Esophagus mucosa (tissue), 1 donor: ENCODE measurements around the gene SNN. TPM values are rescaled to one million over a fixed set of nuclear protein-coding genes. Genes with fewer than 3 reads are reported as not detected.
A peak's percentile ranks its signal among the peaks of the same experiment; 100 is the strongest.

Experiments used
- ATAC-seq: fragments of 200-7000 bp; cut with Tn5 transposase; one replicate; pipeline ENCODE4 v1.9.1; 2020
- total RNA-seq: library from RNA; stranded (reverse); gene quantifications from one replicate; pipeline ENCODE4 v1.2.4, GENCODE V29; 2023
- donor health status: DM: yes; HTN: yes; CAD: no.

The SNN gene
- total RNA-seq, 1 donor from 2014 or later, result 19.1 TPM

DNA sequence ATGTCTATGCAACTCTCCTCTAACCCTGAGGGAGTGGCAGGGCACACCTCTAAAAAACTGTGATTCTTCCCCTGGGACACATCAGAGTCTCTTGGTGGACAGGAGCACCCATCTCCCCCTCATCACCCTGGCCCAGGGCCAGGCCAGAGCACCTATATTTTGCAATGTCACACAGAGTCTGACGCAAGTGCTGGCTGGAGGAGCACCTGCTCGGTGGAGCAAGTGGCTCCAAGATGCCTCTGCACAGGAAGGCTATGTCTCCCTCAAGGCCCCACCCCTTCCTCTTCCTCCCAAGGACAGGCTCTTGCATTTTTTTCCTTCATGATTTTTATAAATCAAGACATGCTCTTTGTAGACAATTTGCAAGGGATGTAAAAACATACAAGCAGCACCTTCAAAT, 13.3 kb downstream of the SNN start:
- no peak for ATAC-seq

DNA sequence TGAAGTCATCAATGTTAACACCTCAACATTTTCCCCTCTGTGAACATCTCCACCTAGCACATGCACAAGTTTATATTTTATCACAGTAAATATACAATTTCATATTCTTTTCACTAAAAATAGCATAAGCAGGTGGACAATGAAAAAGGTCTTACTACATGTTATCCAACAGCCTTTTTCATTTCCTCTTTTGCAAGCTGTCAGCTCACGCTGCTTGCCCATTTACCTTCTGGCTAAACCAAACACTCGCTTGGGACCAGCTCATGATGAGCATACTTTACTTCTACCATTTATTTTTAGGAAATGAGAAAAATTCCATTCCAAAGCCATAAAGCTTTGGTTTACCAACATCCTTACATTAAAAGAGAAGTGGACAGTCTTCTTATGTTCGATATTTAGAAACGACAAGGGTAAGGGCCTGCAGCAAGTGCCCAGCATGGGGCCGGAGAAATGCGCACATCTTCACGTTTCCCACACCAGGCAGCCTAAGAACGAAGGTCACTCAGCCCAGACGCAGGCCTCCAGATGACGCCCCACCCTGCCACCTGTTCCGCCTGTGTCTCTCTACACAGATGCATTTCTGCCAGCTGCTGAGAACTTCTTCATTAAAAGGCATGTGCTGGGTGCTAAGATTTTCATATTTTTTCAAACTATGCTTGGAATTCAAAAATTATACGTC, 13.9 kb downstream of the SNN start:
- ATAC-seq, result peak; percentile 9

DNA sequence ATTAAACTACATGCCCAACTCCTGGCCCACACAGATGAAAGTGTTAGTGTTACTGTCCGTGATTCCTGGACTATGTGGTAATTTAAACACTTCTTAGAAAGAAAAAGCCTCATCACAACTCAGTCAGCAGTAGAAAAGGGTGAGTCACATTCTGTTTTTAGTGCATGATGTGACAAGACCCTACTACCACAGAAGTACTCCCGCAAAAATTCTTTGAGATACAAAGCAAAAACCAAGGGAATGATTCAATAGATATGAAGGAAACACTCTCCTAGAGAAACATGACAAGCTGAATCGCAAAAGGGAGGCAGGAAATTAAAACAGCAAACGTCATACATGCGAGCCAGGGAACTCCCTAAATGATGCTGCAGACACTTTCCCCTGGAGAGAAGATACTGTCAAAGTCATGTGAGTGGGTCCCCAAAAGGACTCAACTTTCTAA, 14.4 kb downstream of the SNN start:
- ATAC-seq, result no peak

DNA sequence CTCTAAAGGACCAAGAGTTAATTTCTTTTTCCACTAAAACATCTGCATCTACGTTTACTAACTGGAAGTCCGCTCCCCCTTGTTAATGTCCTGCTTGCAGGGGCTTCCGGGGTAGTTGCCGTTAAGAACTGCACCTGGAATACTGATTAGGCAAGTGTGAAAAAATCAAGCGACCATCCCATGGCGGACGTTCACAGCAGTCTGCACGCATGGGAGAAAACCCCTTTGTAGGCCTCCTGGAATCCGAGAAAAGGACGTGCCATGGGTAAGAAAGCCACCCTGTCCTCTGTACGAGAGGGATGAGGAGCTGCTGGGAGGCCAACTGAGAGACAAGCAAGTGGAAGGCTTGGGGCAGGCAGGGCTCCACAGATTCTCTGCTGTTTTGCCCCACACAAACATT, 14.9 kb downstream of the SNN start:
- ATAC-seq, result no peak

DNA sequence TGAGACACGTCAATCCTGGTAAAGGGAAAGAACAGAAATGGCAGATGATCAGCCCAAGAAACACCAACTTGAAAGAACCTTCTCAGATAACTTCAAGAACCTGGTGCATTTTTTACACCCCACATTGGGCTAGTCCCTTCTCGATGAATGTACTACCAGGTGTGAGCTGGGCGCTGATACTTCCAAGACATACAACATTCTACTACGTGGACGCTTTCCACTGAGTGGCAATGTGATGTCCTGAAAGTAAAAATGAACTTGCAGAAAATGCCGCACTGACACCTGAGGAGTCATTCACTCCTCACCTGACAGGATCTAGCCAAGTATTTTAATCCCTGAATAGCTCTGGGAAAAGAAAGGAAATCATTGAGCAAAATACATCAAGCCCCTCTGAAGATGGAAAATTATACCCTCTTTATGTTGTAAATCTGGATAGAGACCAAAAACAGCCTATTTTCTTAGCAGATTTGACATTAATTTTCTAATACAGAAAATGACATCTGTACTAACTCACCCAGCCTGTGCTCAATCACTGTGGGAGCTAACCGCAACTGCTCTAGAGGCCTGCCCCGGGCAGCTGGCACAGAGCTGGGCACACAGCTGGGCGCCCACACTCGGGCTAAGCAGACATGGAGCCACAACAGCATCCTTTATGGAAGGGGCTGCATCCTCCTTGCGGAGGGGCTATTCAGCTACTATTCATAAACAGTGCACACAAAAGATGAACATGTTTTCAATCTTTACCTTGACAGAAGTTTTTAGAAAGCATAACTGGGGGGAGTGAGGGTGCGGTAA, 16.2 kb downstream of the SNN start:
- no peak for ATAC-seq

DNA sequence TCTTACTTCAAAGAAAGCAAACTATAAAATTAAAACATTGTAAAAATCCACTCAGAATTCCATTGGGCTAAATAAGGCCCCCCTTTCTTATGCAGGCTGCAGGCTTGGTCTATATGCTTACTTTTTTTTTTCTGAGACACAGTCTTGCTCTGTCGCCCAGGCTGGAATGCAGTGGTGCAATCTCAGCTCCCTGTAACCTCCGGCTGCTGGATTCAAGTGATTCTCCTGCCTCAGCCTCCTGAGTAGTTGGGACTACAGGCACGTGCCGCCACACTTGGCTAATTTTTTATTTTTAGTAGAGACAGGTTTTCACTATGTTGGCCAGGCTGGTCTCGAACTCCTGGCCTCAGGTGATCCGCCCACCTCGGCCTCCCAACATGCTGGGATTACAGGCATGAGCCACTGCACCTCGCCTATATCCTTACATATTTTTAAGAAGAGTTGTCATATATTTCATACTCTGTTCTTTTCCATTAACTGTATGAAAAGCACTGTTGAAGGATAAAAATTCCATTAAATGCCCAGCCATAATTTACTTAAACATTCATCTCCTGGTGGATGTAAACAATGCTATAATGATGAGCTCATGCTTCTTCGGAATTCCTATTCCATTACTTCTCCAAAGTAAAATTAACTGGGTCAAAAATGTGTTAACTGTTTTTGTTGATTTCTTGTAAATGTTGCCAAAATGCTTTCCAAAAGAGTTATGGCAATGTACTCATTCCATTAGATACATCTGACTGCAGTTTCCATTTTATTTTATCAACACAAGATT, 17.8 kb downstream of the SNN start:
- no peak for ATAC-seq

DNA sequence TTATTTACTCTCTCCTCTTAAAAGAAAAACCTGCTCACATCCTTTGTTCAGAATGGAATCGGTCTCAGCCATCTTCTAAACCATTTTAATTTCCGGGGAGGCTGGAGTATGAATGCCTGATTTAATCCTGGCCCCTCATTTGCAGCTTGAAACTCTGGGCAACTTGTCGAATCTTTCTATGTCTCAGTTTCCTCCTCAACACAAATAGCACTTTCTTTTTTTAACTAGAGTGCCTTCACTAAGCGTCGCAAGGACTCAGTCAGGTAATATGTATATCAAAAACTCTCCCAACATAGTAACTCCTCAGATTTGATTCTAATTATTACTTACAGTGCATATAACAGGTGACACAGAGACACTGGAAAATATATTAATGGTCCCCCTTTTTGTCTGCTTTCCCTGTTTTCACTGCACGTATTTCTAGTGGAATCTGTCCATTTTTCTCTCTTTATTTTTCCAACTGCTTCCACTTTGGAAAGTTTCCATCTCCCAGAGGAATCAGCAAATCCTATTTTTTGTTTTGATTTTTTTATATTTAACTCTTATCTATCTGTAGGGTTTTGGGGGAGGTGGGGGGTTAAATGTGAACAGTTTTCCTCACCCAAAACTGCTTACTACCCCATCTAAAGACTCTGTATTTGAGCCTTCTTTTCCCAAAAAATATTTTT, 18.6 kb downstream of the SNN start:
- no peak for ATAC-seq

DNA sequence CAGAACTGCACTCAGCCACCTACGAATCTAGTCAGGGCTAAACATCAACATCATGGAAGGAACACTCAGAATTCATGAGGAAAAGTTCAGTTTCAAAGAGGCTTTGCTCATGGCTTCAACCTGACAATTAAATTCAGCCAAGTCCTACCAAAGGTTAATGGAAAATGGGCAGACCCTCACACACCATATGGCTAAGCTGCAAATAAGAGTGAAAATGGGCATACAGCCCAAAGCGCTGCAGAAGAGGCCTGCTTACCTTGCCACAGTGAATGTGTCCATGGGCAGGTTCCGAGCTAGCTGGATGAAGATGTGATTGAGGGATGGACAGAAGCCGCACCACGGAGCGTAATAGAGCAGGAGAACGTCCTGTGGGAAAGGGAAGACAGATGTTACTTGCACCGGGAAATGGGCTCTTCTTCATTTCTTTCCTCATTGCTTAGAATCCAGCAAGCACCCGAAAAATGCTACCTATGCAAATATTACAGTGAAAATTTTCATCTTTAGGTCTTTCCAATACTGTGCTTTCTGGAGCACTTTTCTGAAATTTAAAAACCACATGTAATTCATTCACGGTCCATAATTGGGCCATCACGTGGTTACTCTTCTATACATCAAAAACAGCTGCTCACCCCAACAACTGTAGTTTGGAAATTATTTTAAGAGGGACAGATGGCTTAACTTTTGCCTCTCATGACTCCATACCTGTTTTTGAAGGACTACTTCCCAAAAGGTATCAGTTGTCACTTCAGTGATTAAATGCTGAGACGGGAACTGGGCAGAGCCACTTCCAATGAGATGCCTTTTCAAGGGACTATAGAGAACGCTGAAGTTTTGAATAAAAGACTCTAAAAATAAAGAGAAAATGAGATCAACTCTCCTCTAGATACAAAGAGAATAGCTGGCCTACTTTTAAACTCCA, 19.6 kb downstream of the SNN start:
- no peak for ATAC-seq

DNA sequence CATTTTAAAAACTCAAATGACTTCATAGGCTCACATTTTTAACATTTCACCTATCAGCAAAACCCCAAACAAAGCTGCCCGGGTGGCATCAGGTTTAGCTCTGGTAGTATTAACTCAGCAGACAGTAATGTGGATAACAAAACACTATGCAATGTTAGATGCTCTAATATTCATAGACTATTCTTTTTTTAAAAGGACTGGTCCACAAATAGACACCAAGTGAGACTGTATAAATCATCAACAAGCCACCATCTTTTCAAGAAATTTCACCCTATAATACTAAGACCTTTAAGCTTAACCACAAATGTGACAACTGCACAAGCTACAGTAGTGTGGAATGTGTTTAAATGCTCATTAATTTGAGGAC, 20.2 kb downstream of the SNN start:
- no peak for ATAC-seq

DNA sequence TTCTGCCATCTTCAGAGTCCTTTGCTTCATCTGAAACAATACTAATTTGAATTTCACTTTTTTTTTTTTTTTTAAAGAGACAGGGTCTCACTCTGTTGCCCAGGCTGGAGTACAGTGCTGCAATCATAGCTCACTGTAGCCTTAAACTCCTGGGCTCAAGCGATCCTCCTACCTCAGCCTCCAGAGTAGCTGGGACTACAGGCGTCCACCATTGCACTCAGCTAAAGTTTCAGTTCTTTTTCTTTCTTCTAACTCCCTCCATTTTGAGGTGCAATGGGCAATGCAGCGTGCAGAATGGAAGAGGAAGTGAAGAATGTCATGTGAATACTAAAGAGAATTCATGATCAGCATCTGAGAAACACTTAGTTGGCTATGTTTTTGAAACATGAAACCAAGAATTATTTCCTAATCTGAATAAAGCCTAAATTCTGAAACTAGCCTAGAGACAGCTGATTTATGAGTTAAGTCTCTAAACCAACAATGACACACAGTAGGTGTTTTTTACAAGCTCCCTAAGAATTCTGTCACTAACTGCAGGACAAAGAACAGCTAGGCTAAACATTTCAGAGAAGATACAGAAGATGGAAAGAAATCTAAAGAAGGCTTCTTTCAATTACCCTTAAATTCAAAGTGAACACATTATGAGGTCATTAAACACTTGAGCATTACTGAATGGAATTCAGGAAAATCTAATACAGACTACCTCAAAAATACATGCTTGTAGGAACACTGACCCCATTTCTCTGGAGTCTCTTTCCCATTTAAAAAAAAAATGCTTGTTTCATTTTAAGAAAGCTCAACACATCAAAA, 21.0 kb downstream of the SNN start:
- ATAC-seq, result no peak

DNA sequence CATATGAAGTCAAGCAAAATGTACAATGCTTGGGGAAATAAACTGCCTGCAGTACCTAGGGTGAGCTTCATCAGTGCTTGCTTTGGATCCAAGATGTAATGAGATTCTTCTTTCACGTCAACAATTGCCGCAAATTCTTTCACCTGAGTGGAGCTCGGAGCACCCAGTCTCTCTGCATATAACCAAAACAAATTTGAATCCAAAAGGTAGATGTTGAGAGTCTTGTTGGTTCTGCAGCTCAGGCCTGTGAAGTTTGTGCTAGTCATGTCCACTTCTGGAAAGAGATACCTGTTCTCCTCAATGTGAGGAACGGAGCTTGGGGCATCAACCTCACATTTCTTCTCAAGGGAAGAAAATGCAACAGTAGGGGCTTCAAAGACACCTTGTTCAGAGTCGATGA, 23.0 kb downstream of the SNN start:
- ATAC-seq, result no peak

DNA sequence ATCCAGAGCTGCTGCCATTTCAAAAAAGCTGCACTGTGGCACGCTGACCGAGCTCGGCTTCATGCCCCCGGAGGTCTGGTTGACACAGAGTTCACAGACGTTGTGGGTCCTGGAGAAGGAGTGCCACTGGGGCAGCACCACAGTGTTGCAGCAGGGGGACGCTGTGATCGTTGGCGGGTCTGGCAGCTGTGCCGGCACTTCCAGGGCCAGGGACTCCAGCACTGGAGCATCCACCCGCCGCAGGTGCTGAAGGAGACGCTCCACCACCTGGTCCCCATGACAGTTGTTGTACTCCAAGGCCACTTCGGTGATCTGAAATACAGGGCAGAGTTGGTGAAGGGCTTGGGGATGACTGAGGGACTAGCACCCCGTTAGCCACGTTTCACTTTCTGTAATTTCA, 23.5 kb downstream of the SNN start:
- no peak for ATAC-seq

DNA sequence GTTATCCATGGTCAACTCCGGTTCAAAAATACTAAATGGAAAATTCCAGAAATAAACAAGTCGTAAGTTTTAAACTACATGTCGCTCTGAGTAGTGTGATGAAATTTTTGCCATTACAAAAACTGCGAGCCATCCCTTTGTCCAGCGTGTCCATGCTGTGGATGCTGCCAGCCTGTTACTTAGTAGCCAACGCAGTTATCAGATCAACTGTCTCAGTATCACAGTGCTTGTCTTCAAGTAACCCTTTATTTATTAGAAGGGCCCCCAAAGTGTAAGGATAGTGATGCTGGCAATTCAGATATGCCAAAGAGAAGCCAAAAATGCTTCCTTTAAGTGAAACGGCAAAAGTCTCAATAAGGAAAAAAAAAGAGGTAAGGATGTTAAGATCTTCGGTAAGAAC, 23.9 kb downstream of the SNN start:
- ATAC-seq, result no peak

DNA sequence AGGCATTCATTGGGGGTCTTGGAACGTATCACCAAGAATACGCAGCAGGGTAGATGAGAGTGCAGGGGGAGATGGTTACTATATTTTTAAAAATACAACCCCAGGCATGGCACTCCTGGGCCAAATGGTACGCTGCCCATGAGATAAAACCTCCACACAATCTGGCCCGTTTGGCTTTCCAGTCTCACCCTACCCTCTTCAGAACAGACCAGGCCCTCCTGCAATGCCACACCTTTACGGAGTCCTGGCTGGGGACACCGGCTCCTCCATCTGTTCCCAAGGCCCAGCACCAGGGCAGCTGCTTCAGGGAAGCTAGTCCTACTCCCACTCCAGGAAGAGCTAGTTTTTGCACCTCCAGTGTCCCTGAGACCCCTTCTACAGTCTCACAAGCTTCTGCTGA, 24.4 kb downstream of the SNN start:
- ATAC-seq, result no peak

DNA sequence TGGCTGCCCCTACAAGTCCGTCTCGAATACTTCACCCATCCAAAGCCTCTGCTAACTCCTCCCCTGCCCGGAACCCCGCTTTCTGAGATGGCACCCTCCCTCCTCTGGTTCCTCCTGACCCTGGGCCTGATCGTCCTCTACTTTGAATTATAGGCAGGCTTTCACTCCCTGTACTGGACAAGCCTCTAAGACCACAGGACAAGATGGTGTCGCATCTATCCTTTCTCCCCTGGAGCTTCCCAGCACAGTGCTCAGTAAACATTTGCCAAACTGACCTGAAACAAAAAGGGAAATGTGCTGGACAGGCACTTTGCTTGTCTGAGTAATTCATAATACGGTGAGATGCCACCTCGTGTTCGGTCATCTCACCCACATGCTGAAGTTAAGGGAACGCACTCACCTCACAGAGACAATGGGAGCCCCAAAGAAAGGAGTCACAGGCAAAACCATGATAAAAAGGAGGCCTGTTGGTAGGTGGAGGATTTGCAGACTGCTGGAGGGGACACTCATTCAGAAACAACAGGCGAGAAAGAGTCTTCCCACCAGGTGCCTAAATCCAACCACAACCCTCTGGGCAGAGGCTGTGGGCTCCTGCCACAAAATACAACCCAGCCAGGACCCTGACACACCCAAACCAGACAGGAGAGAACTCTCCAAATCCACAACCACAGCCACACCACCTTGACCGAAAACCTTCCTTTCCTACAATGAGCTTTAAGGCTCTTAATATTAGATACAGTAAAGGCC, 28.2 kb downstream of the SNN start:
- ATAC-seq, result no peak

DNA sequence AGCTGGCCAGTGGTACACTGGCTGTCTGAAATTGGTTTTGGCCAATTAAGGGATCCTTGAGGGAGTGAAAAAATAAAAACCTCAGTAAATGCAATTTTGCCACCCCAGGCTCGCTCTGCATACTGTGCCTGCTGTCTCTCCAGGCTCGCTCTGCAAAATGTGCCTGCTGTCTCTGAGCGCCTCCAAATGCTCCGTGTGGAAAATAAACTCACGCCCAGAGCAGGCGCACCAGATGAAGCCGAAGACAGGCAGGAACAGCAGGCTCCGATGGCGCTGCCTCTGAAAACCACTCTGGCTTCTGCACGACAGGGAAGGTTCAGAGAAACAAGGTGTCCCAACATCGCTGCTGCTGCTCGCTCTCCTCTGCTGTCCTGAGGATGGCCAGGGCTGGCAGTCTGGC, 29.1 kb downstream of the SNN start:
- ATAC-seq, result no peak

DNA sequence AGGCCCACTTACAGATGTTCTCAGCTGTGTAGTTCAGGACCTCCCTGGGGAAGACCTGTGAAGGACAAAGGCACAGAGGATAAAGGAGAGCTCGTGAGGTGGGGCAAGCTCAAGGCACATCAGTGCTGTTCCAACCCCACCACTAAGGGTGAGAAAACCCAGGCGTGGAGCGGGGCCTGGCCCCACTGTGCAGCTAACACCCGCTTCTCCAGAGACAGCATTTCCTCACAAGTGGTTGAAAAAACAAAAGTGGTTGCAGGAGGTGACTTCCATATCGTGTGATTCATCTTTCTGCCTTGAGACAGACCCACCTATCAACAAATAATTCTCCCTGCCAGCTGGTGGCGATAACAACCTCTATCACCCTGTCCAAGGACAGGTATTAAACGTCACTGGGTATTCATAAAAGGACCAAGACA, 30.0 kb downstream of the SNN start:
- ATAC-seq, result peak; percentile 27

DNA sequence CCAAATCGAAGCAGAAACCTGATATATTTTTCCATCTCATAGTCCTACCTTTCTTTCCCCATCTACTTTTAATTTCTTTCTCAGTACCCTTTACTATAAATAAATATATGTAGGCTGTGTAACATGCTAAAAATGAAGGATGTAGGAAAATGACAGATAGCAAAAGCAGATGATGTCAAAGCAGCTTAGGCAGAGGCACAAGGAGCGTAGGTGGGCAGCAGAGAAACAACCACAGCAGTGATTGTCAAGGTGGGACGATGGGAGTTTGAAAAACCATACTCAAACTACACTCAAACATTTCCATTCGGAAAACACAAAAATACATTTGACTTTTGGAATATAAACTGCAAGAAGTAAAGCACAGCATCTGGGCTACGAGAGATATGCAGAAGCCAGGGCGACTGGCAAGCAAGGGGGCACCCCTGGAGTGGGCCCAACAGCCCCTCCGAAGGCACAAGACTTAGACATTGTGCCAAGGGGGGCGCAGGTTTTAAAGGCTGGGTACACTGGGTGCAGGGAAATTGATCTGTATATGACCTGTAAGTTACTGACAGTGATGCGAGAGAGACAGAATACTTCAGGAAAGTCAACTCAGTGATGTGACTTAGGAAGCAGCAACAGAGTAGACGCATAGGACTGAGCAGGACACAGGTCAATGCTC, 31.1 kb downstream of the SNN start:
- ATAC-seq, result no peak

DNA sequence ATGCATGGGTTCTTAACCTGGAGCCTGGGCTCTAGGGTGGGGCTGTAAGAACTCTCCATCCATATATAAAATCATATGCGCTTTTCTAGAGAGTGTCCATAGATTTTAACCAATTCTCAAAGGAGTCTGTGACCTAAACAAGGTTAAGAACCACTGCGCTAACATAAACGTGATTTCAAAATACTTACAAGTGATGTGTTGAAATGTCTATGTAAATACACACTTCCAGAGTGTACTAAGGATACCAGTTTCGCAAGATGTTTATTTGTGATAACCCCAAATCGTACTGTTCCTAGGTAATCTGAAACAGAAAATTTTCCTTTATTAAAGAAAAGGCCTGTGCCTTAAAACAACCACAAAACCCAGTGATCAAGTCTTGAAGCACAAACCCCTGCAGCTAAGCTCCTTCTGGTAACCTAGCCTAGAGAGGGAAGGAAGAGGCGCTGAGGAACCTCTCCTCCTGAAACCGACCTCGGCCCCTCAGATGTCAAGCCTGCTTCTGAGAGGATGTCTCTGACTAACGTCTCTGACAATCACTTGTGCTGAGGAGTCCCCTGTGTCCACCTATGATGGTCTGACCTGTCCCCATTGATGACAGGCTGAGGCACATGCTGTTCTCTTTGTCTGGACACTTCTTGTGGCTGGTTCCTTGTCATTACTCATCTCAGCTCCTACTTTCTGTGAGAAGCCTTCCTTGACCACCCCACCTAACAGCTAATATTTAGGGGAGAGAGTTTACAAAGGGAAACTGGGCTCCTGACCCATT, 32.2 kb downstream of the SNN start:
- ATAC-seq, result no peak
